ENCODE results near the gene BTG1. TPM values are rescaled to one million over a fixed set of nuclear protein-coding genes. Genes with fewer than 3 reads are reported as not detected.

BTG1 gene
- total and polyA plus RNA-seq, 2 of the 8 experiments (the other 6 are each of a cell fraction or from before 2014, with no cell fraction given) = 17.1 to 32.7 TPM

GRCh38 chr12:92114834-92115233 lies 30.8 kb downstream of the BTG1 start:
- Histone ChIP-seq H2BK120ac (replicated peaks; ENCODE audit: low read depth, low read length) (no peak overlapping the region), H3K14ac (ENCODE audit: insufficient read length) (no peak overlapping the region), H3K36me3 (ENCODE audit: control insufficient read depth in 2 of 4, insufficient read depth in 4 of 4, low read length in 3 of 4) (peaks cover 0 to 2% (median 0%) of the 10 kb centered on the region in 4 experiments; a peak in 2 of 8 replicates), H4K20me1 (replicated peaks in 1 of 2; ENCODE audit: control insufficient read depth in 1 of 2, insufficient read depth in 2 of 2, low read length in 2 of 2) (no peaks in the 10 kb centered on the region), H2BK12ac (ENCODE audit: low read depth, low read length) (no peak overlapping the region), H3K27me3 (replicated peaks in 1 of 4; ENCODE audit: control insufficient read depth in 3 of 4, extremely low read depth in 1 of 4, insufficient read depth in 3 of 4, low read length in 3 of 4) (no peaks in the 10 kb centered on the region), H4K5ac (ENCODE audit: insufficient read length, low read depth, low read length) (no peak overlapping the region), H3K23me2 (ENCODE audit: low read depth, low read length) (0 out of 2 replicates have a peak, but pooled peaks cover 2% of the 10 kb centered on the region), H3K27ac (ENCODE audit: low read depth, low read length) (no peak overlapping the region), H3K79me1 (ENCODE audit: low read depth, low read length) (no peaks in the 10 kb centered on the region), H3K23ac (ENCODE audit: insufficient read length) (no peak overlapping the region), H3K4me2 (ENCODE audit: insufficient read depth in 1 of 2, low read depth in 2 of 2, low read length in 2 of 2) (no peak overlapping the region), H3K4me1 (replicated peaks in 1 of 4; ENCODE audit: control insufficient read depth in 3 of 4, insufficient read depth in 4 of 4, low read length in 3 of 4) (peaks cover 0 to 4% (median 0%) of the 10 kb centered on the region in 4 experiments; a peak in 1 of 7 replicates), H3K4ac (replicated peaks; ENCODE audit: insufficient read length, low read depth, low read length) (no peak overlapping the region), H3K79me2 (ENCODE audit: control insufficient read depth in 1 of 2, insufficient read depth in 2 of 2, low read length in 2 of 2) (peaks cover 0 to 53% of the 10 kb centered on the region in 2 experiments; a peak in 2 of 4 replicates), H2AFZ (ENCODE audit: low read length) (no peak overlapping the region), H2BK15ac (ENCODE audit: low read length) (no peak overlapping the region), H3K9ac (replicated peaks in 1 of 4; ENCODE audit: extremely low read depth in 1 of 4, low read depth in 3 of 4, low read length in 3 of 4) (no peak overlapping the region), H3K56ac (replicated peaks; ENCODE audit: insufficient read length, low read depth, low read length) (no peak overlapping the region), H4K8ac (ENCODE audit: extremely low read depth, insufficient read depth, low read length) (no peak overlapping the region), H2BK5ac (ENCODE audit: low read depth, low read length) (no peak overlapping the region), H3K9me3 (ENCODE audit: insufficient read depth in 2 of 2, low read depth in 1 of 2, low read length in 1 of 2) (no peaks in the 10 kb centered on the region), H3K4me3 (ENCODE audit: extremely low read depth in 1 of 4, insufficient read depth in 2 of 4, low read depth in 3 of 4, low read length in 4 of 4) (no peak overlapping the region), H2BK20ac (ENCODE audit: low read length) (no peak overlapping the region), H3K18ac (ENCODE audit: extremely low read depth, low read length) (no peak overlapping the region), H4K91ac (replicated peaks; ENCODE audit: insufficient read length, low read length) (no peak overlapping the region), H2AK5ac (ENCODE audit: low read depth, low read length) (no peak overlapping the region)
- FAIRE-seq = peak; percentile 36
- TF ChIP-seq EZH2 (IDR thresholded peaks at IDR 0.05; ENCODE audit: low read depth, low read length, severe bottlenecking) = no peak
- TF ChIP-seq HDAC6 (IDR thresholded peaks at IDR 0.05; ENCODE audit: low read depth, low read length) = no peak
- no peak for TF ChIP-seq ATF3 (IDR thresholded peaks at IDR 0.05; ENCODE audit: insufficient read depth, low read depth, low read length)
- no peak for TF ChIP-seq TEAD4 (IDR thresholded peaks at IDR 0.05; ENCODE audit: low read depth, low read length)
- no peak for TF ChIP-seq CREB1 (IDR thresholded peaks at IDR 0.05)
- TF ChIP-seq EGR1 (IDR thresholded peaks at IDR 0.05; ENCODE audit: borderline replicate concordance, low read depth, low read length) = no peak
- TF ChIP-seq BCL11A (IDR thresholded peaks at IDR 0.05; ENCODE audit: low read depth in 2 of 2, low read length in 2 of 2) = no peak
- no peak for TF ChIP-seq POLR2A (IDR thresholded peaks at IDR 0.05; ENCODE audit: control extremely low read depth in 1 of 2, low read depth in 2 of 2, low read length in 2 of 2)
- no peak for TF ChIP-seq HDAC2 (IDR thresholded peaks at IDR 0.05; ENCODE audit: borderline replicate concordance in 1 of 2, low read depth in 2 of 2, low read length in 2 of 2)
- TF ChIP-seq GTF2F1 (IDR thresholded peaks at IDR 0.05; ENCODE audit: borderline replicate concordance, low read depth, low read length) = no peak
- no peak for TF ChIP-seq RNF2 (IDR thresholded peaks at IDR 0.05; ENCODE audit: borderline replicate concordance, low read depth, low read length, missing control alignments, poor library complexity, severe bottlenecking)
- TF ChIP-seq SAP30 (IDR thresholded peaks at IDR 0.05; ENCODE audit: insufficient read depth, insufficient replicate concordance, low read length) = no peak
- TF ChIP-seq KDM4A (IDR thresholded peaks at IDR 0.05; ENCODE audit: low read depth, low read length, severe bottlenecking) = no peak
- CTCF ChIA-PET (ENCODE audit: partially characterized antibody) = interaction anchor here (0.6 to 1.8 kb wide), 3 partner anchors 10 to 401 kb away, joined by 3 to 6 read pairs (median 3); no protein-coding TSS in a partner anchor
- no peak for DNase-seq (ENCODE audit: low read depth in 1 of 2, low spot score in 2 of 2)
- POLR2A ChIA-PET (ENCODE audit: partially characterized antibody) = interaction anchor here (1.0 to 1.5 kb wide), 3 partner anchors 9 to 30 kb away, joined by 3 read pairs; no protein-coding TSS in a partner anchor
- WGBS, 2 experiments (ENCODE audit: extremely low coverage in 1 of 2, insufficient coverage in 1 of 2, insufficient read length in 1 of 2, insufficient replicate concordance in 2 of 2, low coverage in 1 of 2, low lambda C conversion rate in 2 of 2, missing lambda C conversion rate in 1 of 2) = 91% methylated on average over 2 of the region's 2 CpGs; no CpG with 5 or more reads in 1 of the 2 experiments
